Mononuclear cell (primary cell): ENCODE data around the gene SRP14. TPM values are rescaled to one million over a fixed set of nuclear protein-coding genes. Genes with fewer than 3 reads are reported as not detected.
"Not testable (repeated sequence)": the region's sequence is repeated elsewhere in the genome, so short reads cannot be mapped to it uniquely, and the experiment has no call there.

ENCODE experiments used
- H3K27me3 ChIP-seq: 2 replicates; pipeline ENCODE4 v1.6.0; 2011; ENCODE audit warnings: low read length, control low read depth; ENCODE audit not compliant: insufficient read depth
- H3K4me1 ChIP-seq: 2 replicates; pipeline ENCODE4 v1.5.1; 2011; ENCODE audit warnings: mild to moderate bottlenecking, low read length, control low read depth; ENCODE audit not compliant: insufficient read depth
- H3K4me3 ChIP-seq: 2 replicates; pipeline ENCODE4 v1.5.1; 2011; ENCODE audit warnings: mild to moderate bottlenecking, low read length, moderate library complexity
- H3K9me3 ChIP-seq: 2 replicates; pipeline ENCODE4 v1.5.1; 2011; ENCODE audit warnings: low read depth, mild to moderate bottlenecking, control low read depth, low read length
- total RNA-seq: library from RNA; depleted of rRNA; stranded (reverse); fragments of >200 nt; gene quantifications from one replicate; pipeline ENCODE4 v1.2.3, GENCODE V29; 2012

Gene SRP14
- total RNA-seq, 1 donor = 97.1 TPM

GRCh38 chr15:40029979-40030893 lies 8.7 kb downstream of the SRP14 start:
- no peaks in the 10 kb centered on the region for H3K9me3 ChIP-seq
- no peaks in the 10 kb centered on the region for H3K4me1 ChIP-seq
- no peaks in the 10 kb centered on the region for H3K27me3 ChIP-seq
- no peak overlapping the region for H3K4me3 ChIP-seq

- Histone ChIP-seq H3K27me3 (no peaks in the 10 kb centered on the region), H3K9me3 (no peaks in the 10 kb centered on the region), H3K4me3 (no peak overlapping the region)
These were observed 10.1 kb downstream of the SRP14 start for GRCh38 chr15:40028853-40029252.

GRCh38 chr15:40028193-40028592 lies 10.8 kb downstream of the SRP14 start:
- H3K4me1 ChIP-seq = no peaks in the 10 kb centered on the region
- H3K27me3 ChIP-seq = no peaks in the 10 kb centered on the region
- H3K9me3 ChIP-seq = no peaks in the 10 kb centered on the region
- H3K4me3 ChIP-seq = no peak overlapping the region

More at GRCh38 chr15:40028853-40029252, 10.1 kb downstream of the SRP14 start:
- H3K4me1 ChIP-seq = no peaks in the 10 kb centered on the region

DNA sequence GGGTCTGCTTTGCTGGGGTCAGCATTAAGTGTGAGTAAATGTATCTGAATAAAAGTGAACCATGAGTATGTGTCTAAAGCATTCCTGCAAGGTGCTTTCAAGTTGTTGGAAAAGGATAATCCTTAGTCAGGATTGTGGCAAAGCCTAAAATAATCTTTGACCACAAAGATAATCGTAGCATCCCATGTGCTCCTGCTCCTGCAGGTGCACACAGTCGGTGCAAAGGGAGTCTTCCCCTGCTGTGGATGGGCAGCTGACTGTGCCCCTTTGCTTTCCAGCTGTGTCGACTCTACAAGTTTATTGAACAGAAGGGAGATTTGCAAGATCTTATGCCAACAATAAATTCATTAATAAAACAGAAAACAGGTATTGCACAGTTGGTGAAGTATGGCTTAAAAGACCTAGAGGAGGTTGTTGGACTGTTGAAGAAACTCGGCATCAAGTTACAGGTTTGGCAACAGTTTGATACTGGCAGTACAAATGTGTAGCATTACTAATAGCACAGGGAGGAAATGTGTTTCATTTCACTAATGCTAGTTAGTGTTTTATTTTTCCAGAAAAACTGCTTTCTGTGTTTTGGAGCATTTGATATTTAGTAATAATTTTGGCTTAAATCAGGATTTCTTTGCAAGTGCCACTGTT lies 22.6 kb downstream of the SRP14 start:
- no peaks in the 10 kb centered on the region for H3K9me3 ChIP-seq
- H3K4me1 ChIP-seq = peaks cover under 1% of the 10 kb centered on the region
- H3K4me3 ChIP-seq = no peak overlapping the region
- H3K27me3 ChIP-seq = no peaks in the 10 kb centered on the region

DNA sequence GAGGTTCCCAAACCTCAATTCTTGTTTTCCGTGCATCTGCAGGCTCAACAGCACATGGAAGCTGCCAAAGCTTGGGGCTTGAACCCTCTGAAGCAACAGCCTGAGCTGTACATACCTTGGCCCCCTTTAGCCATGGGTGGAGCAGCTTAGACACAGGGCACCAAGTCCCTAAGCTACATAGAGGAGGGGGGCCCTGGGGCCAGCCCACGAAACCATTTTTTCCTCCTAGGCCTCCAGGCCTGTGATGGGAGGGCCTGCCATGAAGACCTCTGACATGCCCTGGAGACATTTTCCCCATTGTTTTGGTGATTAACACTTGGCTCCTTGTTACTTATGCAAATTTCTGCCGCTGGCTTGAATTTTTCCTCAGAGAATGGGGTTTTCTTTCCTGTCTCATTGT lies 24.6 kb downstream of the SRP14 start:
- no peaks in the 10 kb centered on the region for H3K27me3 ChIP-seq
- H3K4me1 ChIP-seq = no peaks in the 10 kb centered on the region
- no peaks in the 10 kb centered on the region for H3K9me3 ChIP-seq
- H3K4me3 ChIP-seq = no peak overlapping the region

GRCh38 chr15:40013372-40013771 lies 25.6 kb downstream of the SRP14 start:
- not testable (repeated sequence) for H3K27me3 ChIP-seq, H3K9me3 ChIP-seq, H3K4me1 ChIP-seq, H3K4me3 ChIP-seq

GRCh38 chr15:40011303-40011702 lies 27.7 kb downstream of the SRP14 start:
- no peaks in the 10 kb centered on the region for H3K9me3 ChIP-seq
- H3K27me3 ChIP-seq = no peaks in the 10 kb centered on the region
- H3K4me3 ChIP-seq = no peak overlapping the region
- H3K4me1 ChIP-seq = no peaks in the 10 kb centered on the region

DNA sequence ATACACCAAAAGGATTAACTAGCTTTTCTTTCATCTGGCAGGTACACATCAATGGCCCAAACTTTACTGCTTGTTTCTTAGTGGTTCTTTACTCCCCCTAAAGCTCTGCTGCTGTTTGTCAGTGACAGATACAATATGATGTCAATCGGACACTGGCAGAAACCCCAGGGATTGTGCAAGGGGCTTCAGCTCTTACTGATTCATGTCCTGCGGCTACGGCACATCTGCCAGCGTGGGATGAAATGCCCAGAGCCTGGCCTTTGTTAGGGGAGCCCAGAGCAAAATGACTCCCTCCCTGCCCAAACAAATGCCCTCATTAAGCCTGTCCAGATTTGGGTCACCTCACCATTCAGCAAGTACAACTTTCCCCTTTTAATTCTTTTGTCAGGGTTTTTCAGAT lies 28.3 kb downstream of the SRP14 start:
- H3K4me3 ChIP-seq = no peak overlapping the region
- no peaks in the 10 kb centered on the region for H3K9me3 ChIP-seq
- no peaks in the 10 kb centered on the region for H3K27me3 ChIP-seq
- H3K4me1 ChIP-seq = no peaks in the 10 kb centered on the region

GRCh38 chr15:40008061-40008765 lies 30.8 kb downstream of the SRP14 start:
- Histone ChIP-seq H3K27me3 (no peaks in the 10 kb centered on the region), H3K4me1 (no peaks in the 10 kb centered on the region), H3K9me3 (no peaks in the 10 kb centered on the region), H3K4me3 (no peak overlapping the region)

- H3K9me3 ChIP-seq = no peaks in the 10 kb centered on the region
- no peak overlapping the region for H3K4me3 ChIP-seq
- no peaks in the 10 kb centered on the region for H3K27me3 ChIP-seq
- H3K4me1 ChIP-seq = no peaks in the 10 kb centered on the region
These were observed 32.3 kb downstream of the SRP14 start for GRCh38 chr15:40006646-40007045.

DNA sequence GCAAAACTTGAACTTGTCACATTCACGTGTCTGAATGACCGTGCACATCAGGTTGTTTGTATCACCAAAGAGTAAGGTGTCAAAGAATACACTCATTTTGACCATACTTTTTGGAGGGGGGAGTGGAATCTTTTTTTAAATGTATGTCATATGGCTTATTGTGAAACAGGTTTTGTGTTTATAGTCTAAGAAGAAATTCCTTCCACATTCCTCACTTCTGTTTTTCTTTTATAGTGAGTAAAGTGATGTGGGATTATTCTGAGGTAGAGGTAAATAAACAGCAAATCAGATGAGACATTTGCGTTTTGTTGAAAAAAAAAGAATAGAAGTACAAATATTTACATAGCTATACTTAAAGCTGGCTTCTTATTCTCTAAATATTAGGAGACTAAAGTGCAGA lies 33.0 kb downstream of the SRP14 start:
- Histone ChIP-seq H3K9me3 (no peaks in the 10 kb centered on the region), H3K27me3 (no peaks in the 10 kb centered on the region), H3K4me1 (no peaks in the 10 kb centered on the region), H3K4me3 (no peak overlapping the region)

DNA sequence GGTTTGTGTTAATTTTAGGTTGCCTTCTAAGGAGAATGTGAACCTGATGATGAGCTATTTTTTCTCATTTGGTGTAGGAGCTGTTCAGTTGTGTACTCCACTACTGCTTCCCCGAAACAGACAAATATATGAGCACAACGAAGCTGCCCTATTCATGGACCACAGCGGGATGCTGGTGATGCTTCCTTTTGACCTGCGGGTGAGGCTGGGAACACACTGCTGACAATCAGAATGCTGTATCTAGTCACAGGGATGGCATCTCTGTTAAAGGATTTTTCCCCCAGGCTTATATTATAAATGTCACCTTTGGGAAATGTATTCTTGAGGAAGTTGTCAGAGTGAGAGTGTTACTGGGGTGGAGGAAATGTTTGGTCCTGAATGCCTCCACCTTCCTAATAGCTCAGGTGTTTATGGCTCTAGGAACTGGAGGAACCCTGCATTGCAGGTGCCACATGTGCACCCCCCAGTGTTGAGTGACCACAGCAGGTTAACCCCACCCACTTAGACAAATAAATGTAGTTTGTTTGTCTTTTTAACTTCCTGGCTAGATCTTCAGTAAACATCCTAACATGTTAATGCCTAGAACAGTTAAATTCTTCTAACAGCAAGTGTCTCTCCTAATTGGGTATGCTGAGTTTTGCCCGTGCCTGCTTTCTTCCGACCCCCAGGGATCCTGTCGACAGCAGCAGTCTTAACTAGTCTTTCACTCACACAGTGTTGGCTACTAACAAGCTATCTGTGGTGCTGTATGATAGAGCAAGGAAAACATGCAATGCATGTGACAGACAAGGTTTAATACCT lies 35.7 kb downstream of the SRP14 start:
- H3K4me3 ChIP-seq = no peak overlapping the region
- no peaks in the 10 kb centered on the region for H3K4me1 ChIP-seq
- no peaks in the 10 kb centered on the region for H3K9me3 ChIP-seq
- H3K27me3 ChIP-seq = no peaks in the 10 kb centered on the region

DNA sequence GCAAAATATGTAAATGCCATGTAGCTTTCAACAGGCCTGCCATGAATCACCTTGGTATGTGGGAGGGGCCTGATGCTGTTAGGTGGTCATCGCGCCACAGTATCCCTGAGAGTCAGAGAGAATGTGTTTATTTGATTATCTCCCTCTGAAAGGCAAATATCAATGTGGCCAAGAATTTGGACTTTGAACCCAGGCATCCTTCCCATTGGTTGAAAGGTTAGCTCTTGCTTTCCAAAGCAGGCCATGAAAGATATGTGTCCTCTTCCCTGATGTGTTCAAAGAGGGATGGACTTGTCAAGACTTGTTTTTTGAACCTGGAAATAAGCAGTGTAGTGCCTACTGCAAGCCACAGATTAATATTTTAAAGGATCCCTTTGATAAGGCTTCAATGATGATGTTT lies 36.7 kb downstream of the SRP14 start:
- H3K9me3 ChIP-seq = no peaks in the 10 kb centered on the region
- no peak overlapping the region for H3K4me3 ChIP-seq
- H3K27me3 ChIP-seq = no peaks in the 10 kb centered on the region
- no peaks in the 10 kb centered on the region for H3K4me1 ChIP-seq

GRCh38 chr15:39999538-40000200 lies 39.3 kb downstream of the SRP14 start:
- no peaks in the 10 kb centered on the region for H3K9me3 ChIP-seq
- H3K27me3 ChIP-seq = no peaks in the 10 kb centered on the region
- H3K4me1 ChIP-seq = no peaks in the 10 kb centered on the region
- no peak overlapping the region for H3K4me3 ChIP-seq
